ENCODE data around the gene ZNF532.
"Not testable (repeated sequence)": the region's sequence is repeated elsewhere in the genome, so short reads cannot be mapped to it uniquely, and the experiment has no call there.

The ZNF532 gene

GRCh38 chr18:59009846-59010245, 145.2 kb downstream of the ZNF532 start:
- no peak for DNase-seq

DNA sequence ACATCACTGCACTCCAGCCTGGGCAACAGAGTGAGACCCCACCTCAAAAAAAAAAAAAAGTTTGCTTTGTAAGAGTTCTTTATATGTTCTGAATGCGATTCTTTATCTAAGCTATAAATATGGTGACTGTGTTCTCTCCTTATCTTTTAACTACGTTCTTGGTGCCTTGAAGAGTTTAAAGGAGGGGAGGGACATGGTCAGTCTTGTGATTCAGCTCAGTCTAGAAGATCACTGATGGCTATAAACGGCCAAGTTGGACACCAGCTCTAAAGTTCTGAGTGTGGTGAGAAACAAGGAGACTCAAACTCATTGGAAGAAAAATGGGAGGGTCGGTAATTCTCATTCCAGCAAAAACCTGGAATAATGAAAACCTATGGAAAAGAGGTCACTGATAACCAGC, 146.6 kb downstream of the ZNF532 start:
- DNase-seq = no peak

DNA sequence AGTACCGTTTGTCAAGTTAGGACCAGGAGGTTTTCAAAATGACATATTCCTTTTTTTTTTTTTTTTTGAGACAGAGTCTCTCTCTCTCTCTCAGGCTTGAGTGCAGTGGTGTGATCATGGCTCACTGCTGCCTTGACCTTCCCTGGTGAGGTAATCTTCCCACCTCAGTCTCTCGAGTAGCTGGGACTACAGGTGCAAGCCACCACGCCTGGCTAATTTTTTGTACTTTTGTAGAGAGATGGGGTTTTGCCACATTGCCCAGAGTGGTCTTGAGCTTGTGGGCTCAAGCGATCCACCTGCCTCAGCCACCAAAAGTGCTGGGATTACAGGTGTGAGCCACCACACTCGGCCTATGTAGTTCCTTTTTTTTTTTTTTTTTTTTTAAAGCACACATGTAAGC, 147.1 kb downstream of the ZNF532 start:
- DNase-seq = no peak

- DNase-seq = no peak
These were observed 148.4 kb downstream of the ZNF532 start for GRCh38 chr18:59012815-59013705.

DNA sequence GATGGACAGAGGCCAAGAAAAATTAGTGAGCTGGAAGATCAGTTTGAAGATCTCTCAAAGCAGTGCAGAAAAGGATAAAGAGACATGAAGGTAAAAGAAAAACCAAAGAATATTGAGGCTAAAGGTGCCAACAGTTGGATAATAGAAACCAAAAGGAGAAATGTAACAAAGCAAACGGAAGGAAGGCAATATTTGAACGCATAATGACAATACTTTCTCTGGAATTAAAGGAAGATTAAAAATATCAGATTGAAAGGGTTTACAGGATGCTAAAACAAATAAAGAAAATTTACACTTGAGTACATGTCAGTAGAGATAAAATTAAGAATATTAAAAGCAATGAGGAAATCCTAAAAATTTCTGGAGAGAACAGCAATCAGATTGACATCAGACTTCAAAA, 149.1 kb downstream of the ZNF532 start:
- no peak for DNase-seq

DNA sequence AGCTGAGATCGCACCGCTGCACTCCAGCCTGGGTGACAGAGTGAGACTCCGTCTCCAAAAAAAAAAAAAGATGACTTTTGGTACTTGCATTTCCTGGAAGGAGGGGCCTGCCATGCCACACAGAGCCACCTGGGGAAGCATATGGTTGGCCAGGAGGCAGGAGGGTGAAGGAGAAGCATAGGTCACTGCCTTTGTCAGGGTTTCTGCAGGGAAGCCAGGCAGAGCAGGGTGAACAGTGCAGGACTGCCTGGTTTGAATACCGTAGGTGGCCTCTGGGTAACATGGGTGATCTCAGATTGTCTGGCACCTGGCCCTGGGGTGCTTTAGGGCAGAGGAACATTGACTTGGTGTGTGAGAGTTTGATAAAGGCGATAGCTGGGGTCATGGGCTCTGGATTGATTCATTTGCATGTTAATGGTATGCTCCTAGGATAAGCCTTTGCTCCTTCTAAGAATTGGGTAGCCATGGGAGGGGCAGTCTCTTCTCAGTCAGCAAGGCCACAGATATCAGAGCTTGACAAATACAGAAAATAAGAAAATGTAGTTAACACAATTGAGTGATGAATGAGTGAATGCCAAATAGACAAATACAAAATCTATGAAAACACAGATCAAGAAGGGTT, 151.0 kb downstream of the ZNF532 start:
- DNase-seq = no peak

DNA sequence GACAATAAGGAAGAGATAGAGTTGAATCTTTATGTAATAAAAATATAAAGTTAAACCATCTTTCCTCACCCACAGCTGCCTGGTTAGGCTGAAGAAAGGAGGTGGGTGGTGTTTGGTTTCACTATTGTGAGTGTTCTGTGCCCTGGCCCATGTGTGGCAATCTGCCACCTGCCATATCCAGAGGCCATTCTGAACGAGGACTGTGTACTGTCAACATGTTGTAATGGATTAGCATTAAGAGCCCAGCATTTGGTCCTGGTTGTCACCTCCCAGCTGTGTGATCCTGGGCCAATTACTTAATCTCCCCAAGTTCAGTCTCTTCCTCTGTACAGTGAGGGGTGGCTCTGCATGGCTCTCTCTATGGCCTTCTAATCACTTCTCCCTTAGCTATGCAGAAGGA, 156.8 kb downstream of the ZNF532 start:
- DNase-seq = no peak

- DNase-seq = no peak
These were observed 157.7 kb downstream of the ZNF532 start for GRCh38 chr18:59022167-59022945.

DNA sequence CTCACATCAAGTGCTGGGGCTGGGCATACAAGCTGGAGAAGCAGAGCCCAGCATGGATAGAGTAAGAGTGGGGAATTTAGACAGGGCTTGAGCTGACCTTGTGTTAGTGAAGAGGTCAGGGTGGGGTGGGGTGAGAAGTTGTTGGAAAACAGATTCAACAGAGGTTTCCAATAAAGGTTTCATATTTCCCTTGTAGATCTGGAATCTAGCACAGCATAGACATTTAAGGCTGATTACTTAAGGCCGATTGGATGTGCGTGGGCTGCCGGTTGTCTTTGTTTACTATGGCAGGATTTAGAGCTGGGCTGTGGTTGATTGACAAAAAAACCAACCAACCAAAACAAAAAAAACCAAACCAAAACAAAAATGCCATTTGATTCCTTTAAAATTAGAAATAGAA, 160.2 kb downstream of the ZNF532 start:
- DNase-seq = no peak

DNA sequence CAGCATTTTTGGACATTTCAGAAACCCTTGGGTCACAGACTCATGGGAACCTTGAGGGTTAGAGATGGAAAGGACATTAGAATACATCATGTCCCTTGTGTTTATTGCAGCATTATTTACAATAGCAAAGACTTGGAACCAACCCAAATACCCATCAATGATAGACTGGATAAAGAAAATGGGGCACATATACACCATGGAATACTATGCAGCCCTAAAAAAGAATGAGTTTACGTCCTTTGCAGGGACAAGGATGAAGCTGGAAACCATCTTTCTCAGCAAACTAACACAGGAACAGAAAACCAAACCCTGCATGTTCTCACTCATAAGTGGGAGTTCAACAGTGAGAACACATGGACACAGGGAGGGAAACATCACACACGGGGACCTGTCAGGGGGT, 160.9 kb downstream of the ZNF532 start:
- not testable (repeated sequence) for DNase-seq

- no peak for DNase-seq
These were observed 161.7 kb downstream of the ZNF532 start for GRCh38 chr18:59026364-59026763.

GRCh38 chr18:59026831-59027410, 162.2 kb downstream of the ZNF532 start:
- DNase-seq = no peak

- no peak for DNase-seq
These were observed 165.2 kb downstream of the ZNF532 start for GRCh38 chr18:59029663-59030429.

DNA sequence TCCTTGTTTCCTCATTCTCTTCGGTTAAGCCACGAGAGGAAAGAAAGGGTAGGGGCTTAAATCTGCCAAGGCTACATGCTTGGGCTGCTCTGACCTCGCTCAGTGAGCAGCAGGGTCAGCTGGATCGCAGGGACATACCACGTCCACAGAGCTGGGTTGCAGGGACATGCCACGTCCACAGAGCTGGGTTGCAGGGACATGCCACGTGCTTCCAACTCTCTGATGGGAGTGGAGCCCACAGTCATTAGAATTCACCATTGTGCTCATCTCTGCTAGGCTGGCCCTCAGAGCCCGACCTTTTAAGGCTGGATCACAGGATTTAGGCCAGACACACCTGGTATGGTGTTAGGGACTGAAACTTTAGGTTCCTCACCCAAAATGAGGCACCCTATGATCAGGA, 167.6 kb downstream of the ZNF532 start:
- no peak for DNase-seq

GRCh38 chr18:59033359-59033758, 168.7 kb downstream of the ZNF532 start:
- DNase-seq = no peak

- no peak for DNase-seq
These were observed 169.3 kb downstream of the ZNF532 start for GRCh38 chr18:59033974-59034373.

DNA sequence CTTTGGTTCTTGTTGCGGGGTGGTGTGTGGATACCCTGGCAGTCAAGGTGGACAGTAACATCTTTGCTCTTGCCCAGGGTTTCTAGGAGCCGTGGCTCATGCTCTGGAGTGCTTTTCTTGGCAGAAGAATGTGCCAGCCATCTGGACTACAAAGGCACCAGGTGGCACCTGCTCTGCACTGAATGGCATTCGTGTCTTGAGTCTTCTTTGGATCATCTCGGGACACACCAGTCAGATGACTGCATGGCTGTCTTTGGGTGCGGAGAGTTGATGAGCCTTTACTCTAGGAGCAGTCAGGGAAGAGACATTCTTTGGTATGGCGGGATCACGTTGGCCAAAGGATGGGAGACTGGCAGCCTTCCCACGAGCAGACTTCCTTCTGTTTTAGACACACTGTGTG, 170.9 kb downstream of the ZNF532 start:
- no peak for DNase-seq
